ENCODE measurements around the gene PLA2G4D. TPM values are rescaled to one million over a fixed set of nuclear protein-coding genes. Genes with fewer than 3 reads are reported as not detected.

Gene PLA2G4D
- total RNA-seq, 1 donor from 2014 or later: not detected

- no peaks in the 10 kb centered on the region for H3K36me3 Mint-ChIP-seq (ENCODE audit: low read depth)
- H3K27me3 Mint-ChIP-seq (ENCODE audit: low read depth): peaks cover 7% of the 10 kb centered on the region
- TF ChIP-seq, protein P1, sequence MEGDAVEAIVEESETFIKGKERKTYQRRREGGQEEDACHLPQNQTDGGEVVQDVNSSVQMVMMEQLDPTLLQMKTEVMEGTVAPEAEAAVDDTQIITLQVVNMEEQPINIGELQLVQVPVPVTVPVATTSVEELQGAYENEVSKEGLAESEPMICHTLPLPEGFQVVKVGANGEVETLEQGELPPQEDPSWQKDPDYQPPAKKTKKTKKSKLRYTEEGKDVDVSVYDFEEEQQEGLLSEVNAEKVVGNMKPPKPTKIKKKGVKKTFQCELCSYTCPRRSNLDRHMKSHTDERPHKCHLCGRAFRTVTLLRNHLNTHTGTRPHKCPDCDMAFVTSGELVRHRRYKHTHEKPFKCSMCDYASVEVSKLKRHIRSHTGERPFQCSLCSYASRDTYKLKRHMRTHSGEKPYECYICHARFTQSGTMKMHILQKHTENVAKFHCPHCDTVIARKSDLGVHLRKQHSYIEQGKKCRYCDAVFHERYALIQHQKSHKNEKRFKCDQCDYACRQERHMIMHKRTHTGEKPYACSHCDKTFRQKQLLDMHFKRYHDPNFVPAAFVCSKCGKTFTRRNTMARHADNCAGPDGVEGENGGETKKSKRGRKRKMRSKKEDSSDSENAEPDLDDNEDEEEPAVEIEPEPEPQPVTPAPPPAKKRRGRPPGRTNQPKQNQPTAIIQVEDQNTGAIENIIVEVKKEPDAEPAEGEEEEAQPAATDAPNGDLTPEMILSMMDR (conservative IDR thresholded peaks at IDR 0.05): no peak
- H3K4me1 Mint-ChIP-seq: peaks cover 10% of the 10 kb centered on the region
- H3K27ac Mint-ChIP-seq (ENCODE audit: unreplicated experiment): no peak overlapping the region
- DNase-seq (ENCODE audit: low read depth, low spot score): no peak
- H3K4me3 Mint-ChIP-seq: no peak overlapping the region
- H3K9me3 Mint-ChIP-seq: peaks cover 6% of the 10 kb centered on the region
Measured at GRCh38 chr15:42118650-42119445, 24.5 kb upstream of the PLA2G4D start.

GRCh38 chr15:42111924-42112323 is 17.6 kb upstream of the PLA2G4D start:
- no peaks in the 10 kb centered on the region for H3K36me3 Mint-ChIP-seq (ENCODE audit: low read depth)

DNA sequence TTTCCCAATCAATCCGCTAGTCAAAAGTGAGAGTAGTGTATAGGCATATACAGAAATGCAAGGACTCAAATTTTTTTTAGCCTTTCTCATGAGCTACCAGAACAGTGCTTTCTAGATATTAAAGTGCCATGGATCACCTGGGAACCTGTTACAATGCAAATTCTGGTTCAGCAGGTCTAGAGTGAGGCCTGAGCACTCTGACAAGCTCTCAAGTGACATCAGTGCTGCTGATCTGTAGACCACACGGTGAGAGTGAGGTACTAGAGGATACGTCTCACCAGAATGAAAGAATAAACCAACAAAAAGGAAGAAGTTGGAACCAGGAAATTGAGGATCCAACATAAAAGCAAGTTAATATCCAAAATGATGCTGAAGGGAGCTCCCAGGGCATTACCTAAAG is 16.0 kb upstream of the PLA2G4D start:
- Mint-ChIP-seq H3K4me1 (no peaks in the 10 kb centered on the region), H3K4me3 (no peak overlapping the region), H3K27me3 (ENCODE audit: low read depth) (peaks cover 14% of the 10 kb centered on the region), H3K27ac (ENCODE audit: unreplicated experiment) (no peak overlapping the region), H3K9me3 (peaks cover 3% of the 10 kb centered on the region), H3K36me3 (ENCODE audit: low read depth) (no peaks in the 10 kb centered on the region)
- DNase-seq (ENCODE audit: low read depth, low spot score): no peak
- TF ChIP-seq, protein P1 (conservative IDR thresholded peaks at IDR 0.05): no peak

More at GRCh38 chr15:42111924-42112323, 17.6 kb upstream of the PLA2G4D start:
- Mint-ChIP-seq H3K4me1 (no peaks in the 10 kb centered on the region), H3K27ac (ENCODE audit: unreplicated experiment) (no peak overlapping the region), H3K4me3 (no peak overlapping the region), H3K27me3 (ENCODE audit: low read depth) (peaks cover 17% of the 10 kb centered on the region), H3K9me3 (peaks cover 9% of the 10 kb centered on the region)
- DNase-seq (ENCODE audit: low read depth, low spot score): no peak
- TF ChIP-seq, protein P1 (conservative IDR thresholded peaks at IDR 0.05): no peak

DNA sequence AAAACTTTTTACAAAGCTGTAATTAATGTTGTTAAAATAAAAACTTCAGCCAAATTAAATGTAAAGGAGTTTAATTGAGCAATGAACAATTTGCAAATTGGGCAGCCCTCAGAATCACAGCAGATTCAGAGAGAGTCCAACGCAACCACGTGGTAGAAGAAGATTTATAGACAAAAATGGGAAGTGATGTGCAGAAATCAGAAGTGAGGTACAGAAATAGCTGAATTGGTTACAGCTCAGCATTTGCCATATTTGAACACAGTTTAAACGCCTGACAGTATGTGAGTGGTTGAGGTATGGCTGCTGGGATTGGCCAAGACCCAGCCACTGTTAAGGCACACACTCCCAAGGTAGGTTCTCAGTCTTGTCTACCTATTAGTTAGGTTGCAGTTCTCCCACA is 14.4 kb upstream of the PLA2G4D start:
- Mint-ChIP-seq H3K9me3 (peaks cover 3% of the 10 kb centered on the region), H3K36me3 (ENCODE audit: low read depth) (no peaks in the 10 kb centered on the region), H3K27ac (ENCODE audit: unreplicated experiment) (no peak overlapping the region), H3K27me3 (ENCODE audit: low read depth) (peaks cover 11% of the 10 kb centered on the region), H3K4me3 (no peak overlapping the region), H3K4me1 (no peaks in the 10 kb centered on the region)
- TF ChIP-seq, protein P1 (conservative IDR thresholded peaks at IDR 0.05): no peak
- no peak for DNase-seq (ENCODE audit: low read depth, low spot score)

DNA sequence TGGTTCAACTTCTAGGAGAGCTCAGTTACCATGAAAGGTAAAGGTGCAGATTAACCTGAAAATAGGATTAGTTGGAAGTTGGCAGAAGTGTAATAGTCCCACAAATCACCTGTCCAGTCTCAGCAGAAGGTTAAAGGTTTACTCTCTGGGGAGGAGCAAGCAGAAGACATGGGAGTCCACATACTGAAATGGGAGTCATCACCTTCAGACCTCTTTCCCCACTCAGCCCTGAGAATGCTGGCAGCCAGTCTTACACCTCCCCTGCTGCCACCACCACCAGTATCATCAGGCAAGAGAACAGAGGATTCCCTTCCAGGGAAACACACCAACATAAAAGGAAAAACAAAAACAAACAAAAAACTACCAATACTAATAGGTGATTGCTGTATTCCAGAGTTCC is 13.8 kb upstream of the PLA2G4D start:
- Mint-ChIP-seq H3K4me3 (no peak overlapping the region), H3K9me3 (peaks cover 3% of the 10 kb centered on the region), H3K27ac (ENCODE audit: unreplicated experiment) (no peak overlapping the region), H3K27me3 (ENCODE audit: low read depth) (peaks cover 11% of the 10 kb centered on the region), H3K4me1 (no peaks in the 10 kb centered on the region), H3K36me3 (ENCODE audit: low read depth) (no peaks in the 10 kb centered on the region)
- no peak for DNase-seq (ENCODE audit: low read depth, low spot score)
- TF ChIP-seq, protein P1 (conservative IDR thresholded peaks at IDR 0.05): no peak

Measured in neural crest cell (in vitro differentiated cells).